ENCODE measurements around the gene TMEM156.
"Not testable (repeated sequence)": the region's sequence is repeated elsewhere in the genome, so short reads cannot be mapped to it uniquely, and the experiment has no call there.

The TMEM156 gene

GRCh38 chr4:38958453-38959190, 73.6 kb downstream of the TMEM156 start:
- no peak for DNase-seq (ENCODE audit: low read depth in 2 of 3, low spot score in 2 of 3)

- no peak for DNase-seq (ENCODE audit: low read depth in 2 of 3, low spot score in 2 of 3)
These were observed 74.3 kb downstream of the TMEM156 start for GRCh38 chr4:38957893-38958292.

- DNase-seq (ENCODE audit: low read depth in 2 of 3, low spot score in 2 of 3), result no peak
These were observed 74.9 kb downstream of the TMEM156 start for GRCh38 chr4:38957261-38957815.

GRCh38 chr4:38955957-38956356, 76.3 kb downstream of the TMEM156 start:
- DNase-seq (ENCODE audit: low read depth in 2 of 3, low spot score in 2 of 3), result no peak

- DNase-seq (ENCODE audit: low read depth in 2 of 3, low spot score in 2 of 3), result no peak
These were observed 77.5 kb downstream of the TMEM156 start for GRCh38 chr4:38954727-38955126.

DNA sequence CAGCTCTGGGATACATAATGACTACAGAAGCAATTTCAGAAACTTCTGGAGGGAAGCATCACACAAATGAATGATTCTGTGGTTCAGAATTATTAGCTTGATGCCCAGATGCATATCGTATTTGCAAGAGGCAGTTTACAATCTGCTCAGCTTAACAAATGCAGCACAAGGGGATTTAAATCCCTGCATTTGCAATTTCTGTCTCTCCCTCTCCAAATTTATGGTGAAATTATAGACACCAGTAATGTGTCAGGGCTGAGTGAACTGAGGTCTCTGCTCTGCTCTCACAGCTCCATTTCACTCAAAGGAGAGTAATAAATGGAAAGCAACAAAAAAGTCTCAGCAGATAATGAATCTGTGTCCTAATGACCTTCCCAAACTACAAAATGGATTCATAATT, 80.2 kb downstream of the TMEM156 start:
- DNase-seq (ENCODE audit: low read depth in 2 of 3, low spot score in 2 of 3), result no peak

GRCh38 chr4:38951598-38951997, 80.6 kb downstream of the TMEM156 start:
- DNase-seq (ENCODE audit: low read depth in 2 of 3, low spot score in 2 of 3), result no peak

- no peak for DNase-seq (ENCODE audit: low read depth in 2 of 3, low spot score in 2 of 3)
These were observed 81.5 kb downstream of the TMEM156 start for GRCh38 chr4:38950734-38951133.

- DNase-seq (ENCODE audit: low read depth in 2 of 3, low spot score in 2 of 3), result no peak
These were observed 82.0 kb downstream of the TMEM156 start for GRCh38 chr4:38950159-38950558.

DNA sequence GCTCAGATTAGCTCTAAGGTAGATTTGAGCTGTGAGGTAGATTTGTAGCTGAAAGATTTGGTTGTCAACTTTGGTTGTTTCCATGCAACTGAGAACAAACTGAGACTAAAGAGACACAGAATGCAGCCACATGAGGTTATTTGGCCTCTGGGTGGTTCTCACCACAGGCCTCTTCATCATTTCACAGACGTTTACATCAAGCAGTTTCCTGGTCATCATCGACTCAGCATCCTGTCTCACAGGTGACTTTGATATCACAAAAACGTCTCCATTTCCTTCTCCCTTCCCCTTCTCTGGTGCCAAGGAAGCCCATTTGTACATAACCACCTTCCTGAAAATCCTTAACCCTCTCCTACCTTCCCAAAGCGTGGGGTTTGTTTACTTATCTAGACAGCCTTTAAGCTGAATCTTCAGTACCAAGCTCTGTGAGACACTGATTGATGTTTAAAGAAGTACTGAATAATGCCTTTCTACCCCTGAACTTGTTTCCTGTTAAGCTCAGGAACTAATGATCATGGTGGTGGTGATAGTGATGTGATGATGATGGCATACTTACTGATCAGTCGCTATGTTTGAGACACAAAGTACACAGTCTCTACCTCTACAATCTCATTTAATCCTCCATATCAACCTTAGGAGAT, 82.7 kb downstream of the TMEM156 start:
- no peak for DNase-seq (ENCODE audit: low read depth in 2 of 3, low spot score in 2 of 3)

- no peak for DNase-seq (ENCODE audit: low read depth in 2 of 3, low spot score in 2 of 3)
These were observed 83.7 kb downstream of the TMEM156 start for GRCh38 chr4:38948551-38948950.

DNA sequence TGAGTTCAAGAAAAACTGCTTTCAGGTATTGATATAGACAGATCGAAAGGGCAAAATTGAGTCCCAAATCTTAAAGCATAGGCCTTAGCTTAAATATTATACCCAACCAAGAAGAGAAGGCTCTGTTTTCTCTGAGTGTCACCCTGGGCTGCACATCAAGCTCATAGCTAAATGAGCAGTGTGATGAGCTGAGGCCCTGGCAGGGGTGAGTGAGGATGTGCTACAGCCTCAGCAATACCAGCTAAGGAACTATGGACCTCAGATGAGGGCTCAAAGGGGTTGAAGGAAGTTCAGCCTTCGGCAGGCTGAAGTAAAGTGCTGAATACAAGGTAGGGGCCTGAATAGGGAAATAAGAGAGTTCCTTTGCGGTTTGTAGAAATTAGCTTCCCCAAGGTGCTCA, 85.3 kb downstream of the TMEM156 start:
- no peak for DNase-seq (ENCODE audit: low read depth in 2 of 3, low spot score in 2 of 3)

- DNase-seq (ENCODE audit: low read depth in 2 of 3, low spot score in 2 of 3), result no peak
These were observed 87.8 kb downstream of the TMEM156 start for GRCh38 chr4:38944440-38944839.

DNA sequence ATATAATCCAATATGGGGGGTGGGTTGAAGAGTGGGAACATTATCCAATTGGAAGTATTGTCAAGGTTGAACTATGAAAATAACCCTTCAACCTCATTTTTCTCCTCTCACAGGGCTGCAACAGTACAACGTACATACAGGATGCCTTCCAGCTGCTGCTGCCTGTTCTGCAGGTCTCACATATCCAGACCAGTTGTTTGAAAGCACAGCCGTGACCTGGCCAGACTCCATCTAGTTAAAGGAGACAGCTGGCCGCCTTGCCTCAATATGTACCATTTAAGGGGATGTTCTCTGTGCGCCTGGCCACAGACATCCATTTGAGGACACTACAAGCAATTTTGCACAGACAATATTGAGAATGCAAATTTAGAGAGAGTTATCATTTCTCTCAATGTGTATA, 88.9 kb downstream of the TMEM156 start:
- DNase-seq (ENCODE audit: low read depth in 2 of 3, low spot score in 2 of 3), result no peak

- DNase-seq (ENCODE audit: low read depth in 2 of 3, low spot score in 2 of 3), result not testable (repeated sequence)
These were observed 90.3 kb downstream of the TMEM156 start for GRCh38 chr4:38941906-38942305.

DNA sequence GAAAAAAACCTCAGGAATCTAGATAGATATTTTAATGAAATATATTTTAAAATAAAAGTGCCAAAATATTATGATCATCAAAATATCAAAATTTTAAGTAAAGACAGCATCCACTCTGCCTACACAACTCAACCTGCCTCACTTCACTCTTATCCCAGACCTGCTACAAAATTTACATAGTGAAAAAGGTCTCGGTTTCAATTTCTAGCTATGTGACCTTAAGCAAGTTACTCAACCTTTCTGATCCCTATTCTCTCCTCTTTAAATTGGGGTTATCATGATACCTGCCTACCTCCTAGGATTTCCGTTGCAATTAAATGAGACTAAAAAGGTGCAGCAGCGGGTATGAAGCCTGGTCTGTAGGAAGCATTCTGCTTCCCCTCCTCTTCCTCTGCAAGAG, 91.7 kb downstream of the TMEM156 start:
- no peak for DNase-seq (ENCODE audit: low read depth in 2 of 3, low spot score in 2 of 3)

GRCh38 chr4:38939165-38939564, 93.0 kb downstream of the TMEM156 start:
- DNase-seq (ENCODE audit: low read depth in 2 of 3, low spot score in 2 of 3), result no peak

DNA sequence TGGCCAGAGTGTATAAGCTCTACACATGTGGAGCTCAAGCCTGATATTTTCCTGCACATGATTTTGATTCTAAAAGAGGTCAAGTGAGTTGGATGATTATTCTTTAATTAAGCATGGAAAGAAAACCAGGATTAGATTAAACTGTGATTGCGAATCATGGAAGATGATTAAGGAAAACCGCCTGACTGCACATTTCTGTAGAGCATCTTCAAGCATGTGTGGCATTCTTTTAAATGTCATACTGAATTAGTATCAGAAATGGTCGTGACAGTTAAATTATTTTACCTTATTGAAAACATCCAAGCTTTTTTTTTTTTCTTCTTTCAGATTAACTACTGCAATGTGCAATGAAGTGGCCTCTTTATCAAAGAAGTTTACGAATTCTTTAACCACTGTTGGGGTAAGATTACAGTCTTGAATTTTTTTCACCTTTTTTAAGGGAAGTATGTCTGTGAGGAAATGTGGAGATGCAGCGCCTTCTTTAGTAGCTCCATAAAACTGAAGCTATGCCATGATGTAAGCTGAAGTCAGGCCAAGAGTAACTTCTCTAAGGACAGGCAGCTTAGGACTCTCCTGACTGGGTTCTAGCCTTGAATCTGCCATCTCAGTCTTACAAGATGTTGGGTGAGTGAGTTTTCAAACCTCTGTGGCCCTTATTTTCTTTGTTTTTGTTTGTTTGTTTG, 96.7 kb downstream of the TMEM156 start:
- DNase-seq (ENCODE audit: low read depth in 2 of 3, low spot score in 2 of 3), result no peak

DNA sequence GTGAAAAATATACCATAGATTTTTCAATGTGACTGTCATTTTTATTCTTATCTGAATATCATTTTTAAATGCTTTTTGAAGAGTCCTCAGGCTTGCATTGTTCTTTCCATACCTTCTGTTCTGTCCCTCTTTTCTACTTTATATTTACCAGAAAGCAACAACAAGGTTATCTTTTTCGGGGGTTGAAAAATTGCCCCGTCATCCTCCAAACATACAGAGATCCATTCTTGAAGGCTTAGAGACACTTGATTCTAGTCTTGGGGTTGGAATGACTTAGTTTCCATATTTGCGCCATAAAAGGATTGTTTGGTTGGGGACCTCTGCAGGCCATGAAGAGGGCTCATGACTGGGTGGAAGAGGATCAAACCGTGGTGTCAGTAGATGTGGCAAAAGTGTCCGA, 101.1 kb downstream of the TMEM156 start:
- DNase-seq (ENCODE audit: low read depth in 2 of 3, low spot score in 2 of 3), result no peak

GRCh38 chr4:38930707-38931106, 101.5 kb downstream of the TMEM156 start:
- no peak for DNase-seq (ENCODE audit: low read depth in 2 of 3, low spot score in 2 of 3)

- no peak for DNase-seq (ENCODE audit: low read depth in 2 of 3, low spot score in 2 of 3)
These were observed 102.0 kb downstream of the TMEM156 start for GRCh38 chr4:38930204-38930603.

- no peak for DNase-seq (ENCODE audit: low read depth in 2 of 3, low spot score in 2 of 3)
These were observed 103.2 kb downstream of the TMEM156 start for GRCh38 chr4:38928974-38929373.
